ENCODE data around the gene NQO2. TPM values are rescaled to one million over a fixed set of nuclear protein-coding genes. Genes with fewer than 3 reads are reported as not detected.
"Not testable (repeated sequence)": the region's sequence is repeated elsewhere in the genome, so short reads cannot be mapped to it uniquely, and the experiment has no call there.

The NQO2 gene
- total RNA-seq, 5 donors from 2014 or later (not counting 1 experiment from before 2014, with no cell fraction given), result 9.1 to 54.6 (median 33.0) TPM

DNA sequence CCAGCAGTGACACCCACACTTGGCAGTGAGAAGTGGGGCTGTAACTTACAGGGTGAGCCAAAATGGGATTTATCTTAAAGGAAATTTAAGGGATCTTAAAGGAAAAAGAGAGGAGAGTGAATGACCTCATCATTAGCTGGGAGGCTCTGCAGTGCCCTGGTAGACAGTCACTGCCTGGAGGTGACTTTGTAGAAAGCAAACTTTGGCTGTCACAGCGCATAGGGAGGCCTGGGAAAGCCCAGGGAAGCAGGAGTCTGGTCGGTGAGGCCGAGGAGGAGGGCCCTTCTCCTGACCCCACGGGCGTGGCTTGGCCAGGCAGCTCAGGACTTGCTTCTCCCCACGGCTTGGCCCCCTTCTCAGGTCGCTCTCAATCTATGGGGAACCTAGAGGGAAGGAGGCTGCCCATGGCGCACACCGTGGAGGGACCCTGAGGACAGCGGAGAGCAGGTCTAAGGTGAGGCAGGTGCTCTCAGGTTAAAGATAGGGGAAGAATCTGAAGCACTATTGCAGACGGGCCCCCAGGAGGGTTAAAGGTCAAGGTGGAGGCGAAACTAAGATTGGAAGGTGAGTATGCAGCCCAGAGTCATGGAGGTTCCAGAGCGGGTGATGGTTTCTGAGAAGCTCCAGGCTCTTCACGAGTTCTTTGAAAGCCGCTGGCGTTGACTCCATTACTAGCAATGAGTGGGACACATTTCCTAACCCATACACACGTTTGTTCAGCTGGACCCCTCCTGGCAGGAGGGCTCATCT, 53.0 kb downstream of the NQO2 start:
- no peaks in the 10 kb centered on the region for H3K36me3 ChIP-seq (ENCODE audit: control insufficient read depth in 2 of 2, extremely low read depth in 1 of 2, insufficient read depth in 1 of 2, low read length in 1 of 2)
- no peak for DNase-seq
- peaks cover 2 to 22% of the 10 kb centered on the region in 2 experiments for H3K4me1 ChIP-seq (ENCODE audit: control insufficient read depth in 1 of 2, extremely low read depth in 1 of 2, insufficient read depth in 2 of 2, low read length in 2 of 2)
- Mint-ChIP-seq H3K4me3 (peak overlapping the region; percentile 66 to 75 (median 67)), H3K27me3 (peaks cover 0 to 6% of the 10 kb centered on the region in 2 donors), H3K27ac (peak overlapping the region; percentile 59 to 65), H3K9me3 (no peaks in the 10 kb centered on the region), H3K4me1 (peaks cover 11 to 26% (median 16%) of the 10 kb centered on the region in 3 donors), H3K36me3 (no peaks in the 10 kb centered on the region)
- ATAC-seq (replicated peaks in 1 of 4), result no peak
- H3K4me3 ChIP-seq (ENCODE audit: control insufficient read depth in 1 of 2, extremely low read depth in 1 of 2, low read length in 1 of 2), result no peak overlapping the region
- POLR2A ChIA-PET, result interaction anchor here (0.5 to 1.2 kb wide), 3 partner anchors 9 to 116 kb away, joined by 3 to 8 read pairs (median 7); no protein-coding TSS in a partner anchor
- no peaks in the 10 kb centered on the region for H3K9me3 ChIP-seq
- CTCF ChIA-PET, result interaction anchor here in 1 of 2 donors (1.2 kb wide), 2 partner anchors 11 to 206 kb away, joined by 4 to 5 read pairs; no protein-coding TSS in a partner anchor
- peaks cover 0 to 18% of the 10 kb centered on the region in 2 experiments for H3K27me3 ChIP-seq (replicated peaks in 1 of 2; ENCODE audit: control insufficient read depth in 2 of 2, extremely low read depth in 1 of 2, insufficient read depth in 2 of 2, low read length in 1 of 2)
- no peak overlapping the region for H3K27ac ChIP-seq (ENCODE audit: low read length)
- WGBS (ENCODE audit: insufficient coverage), result 94% methylated on average over 15 of the region's 17 CpGs

DNA sequence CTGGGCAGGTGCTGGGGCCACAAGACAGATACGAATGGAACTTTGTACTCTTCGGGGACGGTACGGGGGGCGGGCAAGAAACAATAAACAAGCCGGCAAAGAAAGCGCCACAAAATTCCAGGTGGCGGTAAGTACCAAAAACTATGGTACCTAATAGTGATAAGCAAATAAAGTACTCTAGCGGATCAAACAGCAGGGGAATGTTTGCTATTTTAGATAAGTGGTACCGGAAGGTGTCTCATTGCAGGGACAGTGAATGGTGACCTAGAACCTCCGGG, 53.5 kb downstream of the NQO2 start:
- Mint-ChIP-seq H3K27ac (peak overlapping the region; percentile 59 to 65), H3K4me3 (peak overlapping the region; percentile 66 to 75 (median 67)), H3K27me3 (peaks cover 0 to 6% of the 10 kb centered on the region in 2 donors), H3K9me3 (no peaks in the 10 kb centered on the region), H3K4me1 (peaks cover 11 to 26% (median 16%) of the 10 kb centered on the region in 3 donors), H3K36me3 (no peaks in the 10 kb centered on the region)
- Histone ChIP-seq H3K27me3 (replicated peaks in 1 of 2; ENCODE audit: control insufficient read depth in 2 of 2, extremely low read depth in 1 of 2, insufficient read depth in 2 of 2, low read length in 1 of 2) (peaks cover 0 to 15% of the 10 kb centered on the region in 2 experiments), H3K27ac (ENCODE audit: low read length) (no peak overlapping the region), H3K36me3 (ENCODE audit: control insufficient read depth in 2 of 2, extremely low read depth in 1 of 2, insufficient read depth in 1 of 2, low read length in 1 of 2) (no peaks in the 10 kb centered on the region), H3K4me3 (ENCODE audit: control insufficient read depth in 1 of 2, extremely low read depth in 1 of 2, low read length in 1 of 2) (peak overlapping the region in 1 of 2 donors; percentile 56), H3K9me3 (no peaks in the 10 kb centered on the region), H3K4me1 (ENCODE audit: control insufficient read depth in 1 of 2, extremely low read depth in 1 of 2, insufficient read depth in 2 of 2, low read length in 2 of 2) (peaks cover 2 to 22% of the 10 kb centered on the region in 2 experiments)
- ATAC-seq (replicated peaks in 1 of 4) (no peak), DNase-seq (no peak)
- 93% methylated on average over 8 of the region's 11 CpGs for WGBS (ENCODE audit: insufficient coverage)
- CTCF ChIA-PET, result interaction anchor here in 1 of 2 donors (0.5 to 1.2 kb wide), 6 partner anchors 11 to 207 kb away, joined by 4 to 7 read pairs (median 5); partner anchors contain the start of gene NQO2
- POLR2A ChIA-PET, result interaction anchor here (0.5 to 1.3 kb wide), 4 partner anchors 9 to 117 kb away, joined by 3 to 8 read pairs (median 6); partner anchors contain the start of gene NQO2 (in 1 of the 2)

DNA sequence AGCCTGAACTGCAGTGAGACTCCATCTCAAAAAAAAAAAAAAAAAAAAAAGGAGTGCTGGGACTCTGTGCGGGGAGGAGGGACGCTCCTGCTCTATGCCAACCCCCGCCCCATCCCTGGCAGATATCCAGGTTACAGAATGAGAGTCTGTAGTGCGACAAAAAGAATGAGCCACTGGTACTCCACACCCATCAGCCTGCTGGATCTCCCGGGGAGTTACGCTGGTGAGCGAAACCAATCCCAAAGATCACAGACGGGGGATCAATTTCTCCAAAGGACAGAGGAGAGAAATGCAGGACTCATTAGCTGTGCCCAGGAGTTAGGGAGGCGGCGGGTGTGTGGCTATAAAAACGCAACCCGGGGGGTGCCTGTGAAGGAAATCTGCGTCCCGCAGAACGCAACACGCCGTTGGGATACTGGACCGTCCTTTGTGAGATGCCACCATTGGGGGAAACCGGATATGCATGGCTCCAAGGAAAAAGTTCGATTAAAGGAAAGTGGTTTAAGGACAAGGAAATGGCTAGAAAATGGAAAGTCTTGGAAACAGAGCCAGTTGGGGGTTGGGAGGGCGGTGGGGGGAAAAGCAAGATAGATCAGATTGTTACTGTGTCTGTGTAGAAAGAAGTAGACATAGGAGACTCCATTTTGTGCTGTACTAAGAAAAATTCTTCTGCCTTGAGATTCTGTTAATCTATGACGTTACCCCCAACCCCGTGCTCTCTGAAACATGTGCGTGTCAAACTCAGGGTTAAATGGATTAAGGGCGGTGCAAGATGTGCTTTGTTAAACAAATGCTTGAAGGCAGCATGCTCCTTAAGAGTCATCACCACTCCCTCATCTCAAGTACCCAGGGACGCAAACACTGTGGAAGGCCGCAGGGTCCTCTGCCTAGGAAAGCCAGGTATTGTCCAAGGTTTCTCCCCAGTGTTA, 54.8 kb downstream of the NQO2 start:
- ATAC-seq (replicated peaks in 1 of 4); H3K27me3 ChIP-seq (replicated peaks in 1 of 2; ENCODE audit: control insufficient read depth in 2 of 2, extremely low read depth in 1 of 2, insufficient read depth in 2 of 2, low read length in 1 of 2); H3K27ac ChIP-seq (ENCODE audit: low read length); H3K27me3 Mint-ChIP-seq; H3K9me3 Mint-ChIP-seq; H3K36me3 ChIP-seq (ENCODE audit: control insufficient read depth in 2 of 2, extremely low read depth in 1 of 2, insufficient read depth in 1 of 2, low read length in 1 of 2); H3K36me3 Mint-ChIP-seq; DNase-seq; H3K9me3 ChIP-seq: not testable (repeated sequence)
- Mint-ChIP-seq H3K4me3 (peak overlapping the region; percentile 25 to 66 (median 54)), H3K27ac (peak overlapping the region in 1 of 2 donors; percentile 15), H3K4me1 (peaks cover 19 to 33% (median 25%) of the 10 kb centered on the region in 3 donors)
- ChIA-PET CTCF (interaction anchor here (0.5 to 1.2 kb wide), 7 partner anchors 9 to 208 kb away, joined by 3 to 7 read pairs (median 4); partner anchors contain the start of gene NQO2 (in 1 of the 2)), POLR2A (interaction anchor here (0.7 to 1.3 kb wide), 3 partner anchors 54 to 191 kb away, joined by 3 to 7 read pairs (median 5); partner anchors contain the start of gene NQO2 (in 1 of the 2))
- 79% methylated on average over 15 of the region's 27 CpGs for WGBS (ENCODE audit: insufficient coverage)
- Histone ChIP-seq H3K4me1 (ENCODE audit: control insufficient read depth in 1 of 2, extremely low read depth in 1 of 2, insufficient read depth in 2 of 2, low read length in 2 of 2) (peaks cover 2 to 22% of the 10 kb centered on the region in 2 experiments), H3K4me3 (ENCODE audit: control insufficient read depth in 1 of 2, extremely low read depth in 1 of 2, low read length in 1 of 2) (peak overlapping the region; percentile 29 to 56)

DNA sequence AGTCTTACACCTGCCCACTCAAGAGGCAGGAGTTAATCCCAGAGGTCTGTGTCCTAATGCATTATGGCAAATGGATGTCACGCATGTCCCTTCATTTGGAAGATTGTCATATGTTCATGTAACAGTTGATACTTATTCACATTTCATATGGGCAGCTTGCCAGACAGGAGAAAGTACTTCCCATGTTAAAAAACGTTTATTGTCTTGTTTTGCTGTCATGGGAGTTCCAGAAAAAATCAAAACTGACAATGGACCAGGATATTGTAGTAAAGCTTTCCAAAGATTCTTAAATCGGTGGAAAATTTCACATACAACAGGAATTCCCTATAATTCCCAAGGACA, 55.4 kb downstream of the NQO2 start:
- H3K27ac Mint-ChIP-seq; CTCF ChIA-PET; ATAC-seq (replicated peaks in 1 of 4); H3K9me3 ChIP-seq; H3K36me3 ChIP-seq (ENCODE audit: control insufficient read depth in 2 of 2, extremely low read depth in 1 of 2, insufficient read depth in 1 of 2, low read length in 1 of 2); DNase-seq; H3K4me3 ChIP-seq (ENCODE audit: control insufficient read depth in 1 of 2, extremely low read depth in 1 of 2, low read length in 1 of 2); H3K9me3 Mint-ChIP-seq; H3K36me3 Mint-ChIP-seq; H3K27ac ChIP-seq (ENCODE audit: low read length); H3K27me3 Mint-ChIP-seq; H3K27me3 ChIP-seq (replicated peaks in 1 of 2; ENCODE audit: control insufficient read depth in 2 of 2, extremely low read depth in 1 of 2, insufficient read depth in 2 of 2, low read length in 1 of 2); POLR2A ChIA-PET: not testable (repeated sequence)
- no CpG with 5 or more reads among the region's 3 CpGs for WGBS (ENCODE audit: insufficient coverage)
- Mint-ChIP-seq H3K4me1 (peaks cover 19 to 33% (median 25%) of the 10 kb centered on the region in 3 donors), H3K4me3 (peak overlapping the region in 2 of 3 donors; percentile 54 to 66)
- H3K4me1 ChIP-seq (ENCODE audit: control insufficient read depth in 1 of 2, extremely low read depth in 1 of 2, insufficient read depth in 2 of 2, low read length in 2 of 2), result peaks cover 2 to 22% of the 10 kb centered on the region in 2 experiments

DNA sequence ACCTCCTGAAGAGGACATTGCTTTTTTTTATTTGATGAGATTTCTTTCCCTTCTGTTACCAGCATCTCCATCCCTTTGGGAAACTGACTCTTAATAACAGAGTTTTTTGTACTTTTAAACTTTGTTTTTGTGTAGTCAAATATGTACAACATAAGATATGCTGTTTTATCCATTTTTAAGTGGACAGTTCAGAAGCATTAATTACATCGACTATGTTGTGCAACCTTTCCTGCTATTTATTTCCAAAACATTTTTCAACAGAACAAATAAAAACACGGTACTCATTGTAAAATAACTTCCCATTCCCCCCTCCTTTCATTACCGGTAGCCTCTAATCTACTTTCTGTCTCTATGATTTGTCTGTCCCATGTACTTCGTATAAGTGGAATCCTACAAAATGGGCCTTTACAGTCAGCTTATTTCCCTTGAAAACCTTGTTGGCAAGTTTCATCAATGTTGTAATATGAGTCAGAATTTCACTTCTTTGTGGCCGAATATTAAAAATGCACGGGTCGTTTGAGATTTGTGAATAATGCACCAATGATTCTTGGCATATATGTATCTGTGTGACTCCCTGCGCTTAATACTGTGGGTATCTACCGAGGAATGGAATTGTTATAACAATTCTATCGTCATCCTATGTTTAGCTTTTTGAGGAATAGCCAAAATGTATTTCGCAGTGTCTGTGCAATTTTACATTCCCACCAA, 57.5 kb downstream of the NQO2 start:
- Histone ChIP-seq H3K27ac (ENCODE audit: low read length) (no peak overlapping the region), H3K27me3 (replicated peaks in 1 of 2; ENCODE audit: control insufficient read depth in 2 of 2, extremely low read depth in 1 of 2, insufficient read depth in 2 of 2, low read length in 1 of 2) (peaks cover 0 to 6% of the 10 kb centered on the region in 2 experiments), H3K4me3 (ENCODE audit: control insufficient read depth in 1 of 2, extremely low read depth in 1 of 2, low read length in 1 of 2) (no peak overlapping the region), H3K9me3 (no peaks in the 10 kb centered on the region), H3K36me3 (ENCODE audit: control insufficient read depth in 2 of 2, extremely low read depth in 1 of 2, insufficient read depth in 1 of 2, low read length in 1 of 2) (no peaks in the 10 kb centered on the region), H3K4me1 (ENCODE audit: control insufficient read depth in 1 of 2, extremely low read depth in 1 of 2, insufficient read depth in 2 of 2, low read length in 2 of 2) (peaks cover 2 to 22% of the 10 kb centered on the region in 2 experiments)
- no peaks in the 10 kb centered on the region for H3K27me3 Mint-ChIP-seq
- H3K4me1 Mint-ChIP-seq, result peaks cover 19 to 38% (median 25%) of the 10 kb centered on the region in 3 donors
- H3K36me3 Mint-ChIP-seq, result no peaks in the 10 kb centered on the region
- no peak overlapping the region for H3K27ac Mint-ChIP-seq
- no peaks in the 10 kb centered on the region for H3K9me3 Mint-ChIP-seq
- ATAC-seq (replicated peaks in 1 of 4) (no peak), DNase-seq (no peak)
- ChIA-PET CTCF (interaction anchor here (0.5 to 1.8 kb wide), 7 partner anchors 9 to 935 kb away, joined by 3 to 7 read pairs (median 4); no protein-coding TSS in a partner anchor), POLR2A (interaction anchor here (0.6 to 1.4 kb wide), 3 partner anchors 18 to 273 kb away, joined by 3 to 4 read pairs (median 4); no protein-coding TSS in a partner anchor)
- no peak overlapping the region for H3K4me3 Mint-ChIP-seq
- WGBS (ENCODE audit: insufficient coverage), result 87% methylated on average over 6 of the region's 11 CpGs
